Peyer's patch (tissue), 4 donors: ENCODE data around the gene NCCRP1. TPM values are rescaled to one million over a fixed set of nuclear protein-coding genes. Genes with fewer than 3 reads are reported as not detected.

Experiments
- DNase-seq, 3 donors: peaks; one replicate each; pipeline ENCODE4 v3.0.0-alpha.2; 2017 to 2019
- H3K27ac ChIP-seq, 4 donors: fragments of 200-600 bp; sonication (generic); one replicate each; pipeline ENCODE4 v1.5.1; 2016 to 2019
- H3K27me3 ChIP-seq, 2 donors: fragments of 200-600 bp; sonication (generic); one replicate each; pipeline ENCODE4 v1.5.1; 2019
- H3K36me3 ChIP-seq, 3 donors: fragments of 200-600 bp; sonication (generic); one replicate each; pipeline ENCODE4 v1.5.1; 2016 to 2019
- H3K4me1 ChIP-seq, 4 donors: fragments of 200-600 bp; sonication (generic); one replicate each; pipeline ENCODE4 v1.5.1; 2016 to 2019
- H3K4me3 ChIP-seq, 4 donors: fragments of 200-600 bp; sonication (generic); 1 replicate in 3 of 4; 2 replicates in 1 of 4; pipeline ENCODE4 v1.5.1; 2016 to 2019; ENCODE audit warnings: mild to moderate bottlenecking in 1 of 4
- H3K9me3 ChIP-seq, 4 donors: fragments of 200-600 bp; sonication (generic); one replicate each; pipeline ENCODE4 v1.5.1; 2016 to 2019; ENCODE audit warnings: mild to moderate bottlenecking in 1 of 4
- POLR2A ChIP-seq, 2 donors: fragments of 450-650 bp; IDR thresholded peaks; one replicate each; pipeline ENCODE4 v1.5.1; 2017; ENCODE audit warnings: antibody characterized with exemption in 2 of 2, mild to moderate bottlenecking in 2 of 2, moderate library complexity in 2 of 2
- total RNA-seq, 4 donors: library from RNA; depleted of rRNA; stranded (reverse); fragments of >200 nt; gene quantifications; one replicate each; pipeline ENCODE4 v1.1.0, GENCODE V29; 2016
- TF ChIP-seq, protein P1 (sequence below), 6 experiments: fragments of 450-650 bp in 4 of 6; fragments of 200-600 bp in 2 of 6; sonication (generic) in 1 of 6; IDR thresholded peaks; one replicate each; pipeline ENCODE4 v1.5.1; 2017 to 2019; ENCODE audit warnings: antibody characterized with exemption in 6 of 6, mild to moderate bottlenecking in 3 of 6, moderate library complexity in 1 of 6

The NCCRP1 gene
- total RNA-seq, 4 donors from 2014 or later: 1.1 TPM; not detected in 3

DNA sequence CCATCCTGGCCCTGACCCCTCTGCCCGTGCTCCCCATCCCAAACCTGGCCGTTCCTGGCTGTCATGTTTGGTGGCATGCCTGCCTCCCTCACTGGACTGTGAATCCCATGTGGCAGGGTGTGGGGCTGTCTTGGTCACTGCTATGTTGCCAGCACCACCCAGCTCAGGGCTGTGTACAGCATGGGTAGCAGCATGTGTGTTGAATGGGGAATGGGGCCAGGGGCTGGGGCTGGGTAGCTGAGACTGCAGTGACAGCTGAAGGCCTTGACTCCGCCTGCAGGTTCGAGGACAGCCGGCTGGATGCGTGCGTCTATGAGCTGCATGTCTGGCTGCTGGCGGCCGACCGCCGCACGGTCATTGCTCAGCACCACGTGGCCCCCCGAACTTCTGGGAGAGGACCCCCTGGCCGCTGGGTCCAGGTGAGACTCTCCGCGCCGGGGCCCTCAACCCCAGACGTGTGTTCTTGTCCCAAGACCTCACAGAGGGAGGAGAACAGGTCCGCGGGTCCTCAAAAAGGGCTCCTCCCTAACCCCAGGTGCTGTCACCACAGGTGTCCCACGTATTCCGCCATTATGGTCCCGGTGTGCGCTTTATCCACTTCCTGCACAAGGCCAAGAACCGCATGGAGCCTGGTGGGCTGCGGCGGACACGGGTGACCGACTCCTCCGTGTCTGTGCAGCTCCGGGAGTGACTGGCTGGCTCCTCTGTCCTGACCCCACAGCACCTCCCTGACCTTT is 3.5 kb downstream of the NCCRP1 start:
- Histone ChIP-seq H3K4me1 (peaks cover 0 to 18% (median 0%) of the 10 kb centered on the region in 4 donors), H3K27ac (no peak overlapping the region)

DNA sequence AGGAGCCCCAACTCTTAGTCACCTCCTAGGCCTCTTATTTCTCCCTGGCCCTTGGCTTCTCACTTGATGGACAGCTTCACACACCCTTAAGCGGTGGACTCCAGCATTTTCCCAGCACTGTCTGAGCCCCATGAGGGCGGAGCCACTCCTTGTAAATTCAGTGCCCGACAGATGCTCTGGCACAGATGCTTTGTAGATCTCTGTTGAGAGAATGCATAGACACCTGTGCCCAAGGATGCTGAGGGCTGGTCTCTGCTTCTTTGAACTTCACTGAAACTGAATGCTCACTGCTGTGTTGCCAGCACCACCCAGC is 4.0 kb downstream of the NCCRP1 start:
- Histone ChIP-seq H3K4me1 (peaks cover 0 to 13% (median 0%) of the 10 kb centered on the region in 4 donors), H3K27ac (no peak overlapping the region), H3K27me3 (peaks cover 0 to 42% of the 10 kb centered on the region in 2 donors), H3K9me3 (no peaks in the 10 kb centered on the region), H3K36me3 (no peaks in the 10 kb centered on the region), H3K4me3 (no peak overlapping the region)
- DNase-seq: no peak
- TF ChIP-seq, protein P1, sequence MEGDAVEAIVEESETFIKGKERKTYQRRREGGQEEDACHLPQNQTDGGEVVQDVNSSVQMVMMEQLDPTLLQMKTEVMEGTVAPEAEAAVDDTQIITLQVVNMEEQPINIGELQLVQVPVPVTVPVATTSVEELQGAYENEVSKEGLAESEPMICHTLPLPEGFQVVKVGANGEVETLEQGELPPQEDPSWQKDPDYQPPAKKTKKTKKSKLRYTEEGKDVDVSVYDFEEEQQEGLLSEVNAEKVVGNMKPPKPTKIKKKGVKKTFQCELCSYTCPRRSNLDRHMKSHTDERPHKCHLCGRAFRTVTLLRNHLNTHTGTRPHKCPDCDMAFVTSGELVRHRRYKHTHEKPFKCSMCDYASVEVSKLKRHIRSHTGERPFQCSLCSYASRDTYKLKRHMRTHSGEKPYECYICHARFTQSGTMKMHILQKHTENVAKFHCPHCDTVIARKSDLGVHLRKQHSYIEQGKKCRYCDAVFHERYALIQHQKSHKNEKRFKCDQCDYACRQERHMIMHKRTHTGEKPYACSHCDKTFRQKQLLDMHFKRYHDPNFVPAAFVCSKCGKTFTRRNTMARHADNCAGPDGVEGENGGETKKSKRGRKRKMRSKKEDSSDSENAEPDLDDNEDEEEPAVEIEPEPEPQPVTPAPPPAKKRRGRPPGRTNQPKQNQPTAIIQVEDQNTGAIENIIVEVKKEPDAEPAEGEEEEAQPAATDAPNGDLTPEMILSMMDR (IDR thresholded peaks at IDR 0.05): no peak
- no peak for TF ChIP-seq POLR2A (IDR thresholded peaks at IDR 0.05)

More for the DNA sequence above, 3.5 kb downstream of the NCCRP1 start:
- no peak for TF ChIP-seq POLR2A (IDR thresholded peaks at IDR 0.05)
- TF ChIP-seq, protein P1 (IDR thresholded peaks at IDR 0.05): no peak
- no peaks in the 10 kb centered on the region for H3K9me3 ChIP-seq
- no peak overlapping the region for H3K4me3 ChIP-seq
- H3K27me3 ChIP-seq: peaks cover 0 to 42% of the 10 kb centered on the region in 2 donors
- no peaks in the 10 kb centered on the region for H3K36me3 ChIP-seq
- no peak for DNase-seq

DNA sequence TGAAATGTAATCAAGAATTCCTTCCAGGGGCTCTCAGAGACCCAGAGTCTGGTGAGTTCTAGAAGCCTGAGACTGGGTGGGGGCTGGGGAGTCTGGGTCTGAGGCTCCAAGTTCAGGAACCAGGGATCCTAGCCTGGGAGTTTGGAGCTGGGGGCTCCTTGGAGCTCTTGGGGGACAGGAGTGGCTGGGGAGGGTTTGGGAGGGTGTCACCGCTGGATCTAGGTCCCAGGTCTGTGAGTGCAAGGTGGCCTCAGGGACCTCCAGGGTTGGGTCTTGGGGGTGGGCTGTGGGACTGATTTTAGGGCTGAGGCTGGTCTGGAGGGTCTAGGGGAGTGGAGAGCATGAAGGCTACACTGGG is 6.2 kb downstream of the NCCRP1 start:
- no peak overlapping the region for H3K27ac ChIP-seq
- no peaks in the 10 kb centered on the region for H3K4me1 ChIP-seq
- peaks cover 0 to 23% of the 10 kb centered on the region in 2 donors for H3K27me3 ChIP-seq
- TF ChIP-seq POLR2A (IDR thresholded peaks at IDR 0.05): no peak
- TF ChIP-seq, protein P1 (IDR thresholded peaks at IDR 0.05): no peak
- no peaks in the 10 kb centered on the region for H3K9me3 ChIP-seq
- no peak for DNase-seq
- no peaks in the 10 kb centered on the region for H3K36me3 ChIP-seq
- H3K4me3 ChIP-seq: no peak overlapping the region

DNA sequence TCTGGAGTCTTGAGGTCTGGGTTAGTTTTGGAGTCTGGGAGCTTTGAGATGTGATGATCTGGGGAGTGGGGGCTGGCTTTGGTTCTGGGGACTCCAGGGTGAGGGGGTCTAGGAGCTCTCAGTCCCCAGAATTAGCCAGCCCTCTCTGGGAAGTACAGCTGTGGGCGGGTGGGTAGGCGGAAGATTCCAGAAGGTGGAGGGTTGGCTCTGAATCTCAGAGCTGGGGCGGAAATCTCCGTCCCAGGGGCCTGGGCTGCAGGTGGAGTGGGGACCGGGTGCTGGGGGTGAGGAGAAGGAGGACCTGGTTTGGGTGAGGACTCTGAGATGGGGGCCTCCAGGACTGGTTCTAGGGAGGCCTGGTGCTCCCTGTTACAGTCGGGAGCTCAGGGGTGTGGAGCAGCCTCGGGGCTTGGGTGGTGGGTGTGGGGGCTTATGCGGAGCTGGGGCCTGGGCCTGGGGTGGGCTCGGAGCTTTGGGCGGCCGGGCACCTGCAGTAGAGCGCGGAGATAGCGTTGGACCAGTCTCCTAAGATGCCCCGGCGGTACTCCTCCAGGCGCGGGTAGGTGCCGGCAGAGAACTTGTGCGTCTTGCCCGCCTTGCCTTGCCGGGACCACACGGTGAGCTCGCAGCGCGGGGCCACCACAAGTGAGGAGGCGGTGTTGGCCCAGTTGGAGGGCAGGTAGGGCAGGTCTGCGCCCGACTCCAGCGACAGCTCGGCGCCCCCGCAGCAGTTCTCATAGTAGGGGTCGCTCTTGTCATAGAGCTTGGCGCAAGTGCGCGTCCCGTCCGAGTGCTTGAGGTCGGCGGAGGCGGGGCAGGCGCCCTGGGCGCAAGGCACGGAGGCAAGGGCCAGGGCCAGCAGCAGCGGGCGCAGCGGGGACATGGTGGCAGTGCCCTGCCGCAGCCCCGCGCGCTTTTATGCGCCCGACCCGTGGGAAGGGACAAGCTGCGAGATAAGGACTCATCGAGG is 6.9 kb downstream of the NCCRP1 start, which contains the start of gene SYCN:
TSS of gene SYCN (minus strand) at position 892 of the 970 bp plus-strand sequence. CDS start at position 883, 9 bp downstream.
- no peak within 1 kb of the TSS for H3K4me3 ChIP-seq
- no peaks in the 10 kb centered on the region for H3K36me3 ChIP-seq
- no peak for DNase-seq
- no peaks in the 10 kb centered on the region for H3K9me3 ChIP-seq
- no peak within 1 kb of the TSS for H3K27ac ChIP-seq
- peaks cover 0 to 22% of the 10 kb centered on the region in 2 donors for H3K27me3 ChIP-seq
- TF ChIP-seq, protein P1 (IDR thresholded peaks at IDR 0.05): no peak
- no peak for TF ChIP-seq POLR2A (IDR thresholded peaks at IDR 0.05)
- no peaks in the 10 kb centered on the region for H3K4me1 ChIP-seq

DNA sequence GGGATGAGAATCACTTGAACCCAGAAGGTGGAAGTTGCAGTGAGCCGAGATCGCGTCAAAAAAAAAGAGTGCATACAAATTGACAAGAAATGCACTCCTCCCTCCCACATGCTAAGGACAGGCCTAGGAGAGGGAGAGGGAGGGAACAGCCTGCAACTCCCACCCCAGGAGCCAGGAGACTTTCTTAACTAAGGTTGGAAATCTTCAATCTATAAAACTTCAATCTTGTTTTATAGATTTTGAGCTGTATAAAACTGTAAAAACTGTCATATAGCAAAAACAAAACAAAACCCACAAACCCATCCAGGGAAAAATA is 8.6 kb downstream of the NCCRP1 start:
- TF ChIP-seq, protein P1 (IDR thresholded peaks at IDR 0.05): no peak
- TF ChIP-seq POLR2A (IDR thresholded peaks at IDR 0.05): no peak
- no peaks in the 10 kb centered on the region for H3K9me3 ChIP-seq
- peaks cover 0 to 17% of the 10 kb centered on the region in 2 donors for H3K27me3 ChIP-seq
- DNase-seq: no peak
- H3K4me3 ChIP-seq: no peak overlapping the region
- H3K4me1 ChIP-seq: no peaks in the 10 kb centered on the region
- H3K36me3 ChIP-seq: no peaks in the 10 kb centered on the region
- no peak overlapping the region for H3K27ac ChIP-seq
